ENCODE measurements around the gene PTP4A2. TPM values are rescaled to one million over a fixed set of nuclear protein-coding genes. Genes with fewer than 3 reads are reported as not detected.

The PTP4A2 gene
- total and polyA plus RNA-seq, 10 of the 15 experiments (the other 5 are each of a cell fraction or from before 2014, with no cell fraction given): 180 to 909 (median 375) TPM

DNA sequence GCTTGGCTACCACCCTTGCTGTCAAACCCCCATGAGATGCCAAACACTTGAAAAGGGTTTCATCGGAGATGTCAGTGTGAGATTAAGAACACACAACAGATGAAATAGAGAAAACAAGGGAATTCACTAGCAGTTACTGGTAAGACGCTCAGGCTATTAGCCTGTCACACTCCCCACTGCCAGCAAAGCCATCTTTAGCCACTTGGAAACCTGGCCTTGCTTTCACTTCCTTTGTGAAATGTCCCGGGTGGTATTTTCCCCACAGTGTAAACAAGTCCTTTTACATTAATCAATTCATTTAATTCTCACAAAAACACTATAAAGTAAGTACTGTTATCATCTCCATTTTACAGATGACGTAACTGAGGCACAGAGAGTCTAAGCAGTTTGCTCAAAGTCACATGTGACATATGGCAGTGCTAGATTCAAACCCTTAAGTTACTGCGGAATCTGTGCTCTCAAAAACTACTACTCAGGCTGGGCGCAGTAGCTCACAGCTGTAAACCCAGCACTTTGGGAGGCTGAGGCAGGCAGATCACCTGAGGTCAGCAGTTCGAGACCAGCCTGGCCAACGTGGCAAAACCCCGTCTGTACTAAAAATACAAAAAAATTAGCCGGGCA is 42.8 kb upstream of the PTP4A2 start (continued):
- TF ChIP-seq, protein P1, sequence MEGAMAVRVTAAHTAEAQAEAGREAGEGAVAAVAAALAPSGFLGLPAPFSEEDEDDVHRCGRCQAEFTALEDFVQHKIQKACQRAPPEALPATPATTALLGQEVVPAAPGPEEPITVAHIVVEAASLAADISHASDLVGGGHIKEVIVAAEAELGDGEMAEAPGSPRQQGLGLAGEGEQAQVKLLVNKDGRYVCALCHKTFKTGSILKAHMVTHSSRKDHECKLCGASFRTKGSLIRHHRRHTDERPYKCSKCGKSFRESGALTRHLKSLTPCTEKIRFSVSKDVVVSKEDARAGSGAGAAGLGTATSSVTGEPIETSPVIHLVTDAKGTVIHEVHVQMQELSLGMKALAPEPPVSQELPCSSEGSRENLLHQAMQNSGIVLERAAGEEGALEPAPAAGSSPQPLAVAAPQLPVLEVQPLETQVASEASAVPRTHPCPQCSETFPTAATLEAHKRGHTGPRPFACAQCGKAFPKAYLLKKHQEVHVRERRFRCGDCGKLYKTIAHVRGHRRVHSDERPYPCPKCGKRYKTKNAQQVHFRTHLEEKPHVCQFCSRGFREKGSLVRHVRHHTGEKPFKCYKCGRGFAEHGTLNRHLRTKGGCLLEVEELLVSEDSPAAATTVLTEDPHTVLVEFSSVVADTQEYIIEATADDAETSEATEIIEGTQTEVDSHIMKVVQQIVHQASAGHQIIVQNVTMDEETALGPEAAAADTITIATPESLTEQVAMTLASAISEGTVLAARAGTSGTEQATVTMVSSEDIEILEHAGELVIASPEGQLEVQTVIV (IDR thresholded peaks at IDR 0.05; ENCODE audit: borderline replicate concordance, partially characterized antibody): no peak
- TF ChIP-seq RBBP5 (conservative IDR thresholded peaks at IDR 0.05): no peak
- peak in 1 of 3 experiments; percentile 24; a peak in 1 of 6 replicates for TF ChIP-seq CTCF (IDR thresholded peaks at IDR 0.05 in 2 of 3, conservative IDR thresholded peaks at IDR 0.05 in 1 of 3; ENCODE audit: control insufficient read depth in 2 of 3, extremely low read depth in 1 of 3, insufficient read depth in 1 of 3, low read depth in 3 of 3, low read length in 3 of 3)
- no peak for TF ChIP-seq SMAD5 (IDR thresholded peaks at IDR 0.05; ENCODE audit: low read depth)
- no peak for TF ChIP-seq MYC (IDR thresholded peaks at IDR 0.05; ENCODE audit: insufficient read depth, insufficient read length, insufficient replicate concordance, low read length, severe bottlenecking)
- TF ChIP-seq ZNF217 (IDR thresholded peaks at IDR 0.05): peak; percentile 93
- TF ChIP-seq, protein P2, sequence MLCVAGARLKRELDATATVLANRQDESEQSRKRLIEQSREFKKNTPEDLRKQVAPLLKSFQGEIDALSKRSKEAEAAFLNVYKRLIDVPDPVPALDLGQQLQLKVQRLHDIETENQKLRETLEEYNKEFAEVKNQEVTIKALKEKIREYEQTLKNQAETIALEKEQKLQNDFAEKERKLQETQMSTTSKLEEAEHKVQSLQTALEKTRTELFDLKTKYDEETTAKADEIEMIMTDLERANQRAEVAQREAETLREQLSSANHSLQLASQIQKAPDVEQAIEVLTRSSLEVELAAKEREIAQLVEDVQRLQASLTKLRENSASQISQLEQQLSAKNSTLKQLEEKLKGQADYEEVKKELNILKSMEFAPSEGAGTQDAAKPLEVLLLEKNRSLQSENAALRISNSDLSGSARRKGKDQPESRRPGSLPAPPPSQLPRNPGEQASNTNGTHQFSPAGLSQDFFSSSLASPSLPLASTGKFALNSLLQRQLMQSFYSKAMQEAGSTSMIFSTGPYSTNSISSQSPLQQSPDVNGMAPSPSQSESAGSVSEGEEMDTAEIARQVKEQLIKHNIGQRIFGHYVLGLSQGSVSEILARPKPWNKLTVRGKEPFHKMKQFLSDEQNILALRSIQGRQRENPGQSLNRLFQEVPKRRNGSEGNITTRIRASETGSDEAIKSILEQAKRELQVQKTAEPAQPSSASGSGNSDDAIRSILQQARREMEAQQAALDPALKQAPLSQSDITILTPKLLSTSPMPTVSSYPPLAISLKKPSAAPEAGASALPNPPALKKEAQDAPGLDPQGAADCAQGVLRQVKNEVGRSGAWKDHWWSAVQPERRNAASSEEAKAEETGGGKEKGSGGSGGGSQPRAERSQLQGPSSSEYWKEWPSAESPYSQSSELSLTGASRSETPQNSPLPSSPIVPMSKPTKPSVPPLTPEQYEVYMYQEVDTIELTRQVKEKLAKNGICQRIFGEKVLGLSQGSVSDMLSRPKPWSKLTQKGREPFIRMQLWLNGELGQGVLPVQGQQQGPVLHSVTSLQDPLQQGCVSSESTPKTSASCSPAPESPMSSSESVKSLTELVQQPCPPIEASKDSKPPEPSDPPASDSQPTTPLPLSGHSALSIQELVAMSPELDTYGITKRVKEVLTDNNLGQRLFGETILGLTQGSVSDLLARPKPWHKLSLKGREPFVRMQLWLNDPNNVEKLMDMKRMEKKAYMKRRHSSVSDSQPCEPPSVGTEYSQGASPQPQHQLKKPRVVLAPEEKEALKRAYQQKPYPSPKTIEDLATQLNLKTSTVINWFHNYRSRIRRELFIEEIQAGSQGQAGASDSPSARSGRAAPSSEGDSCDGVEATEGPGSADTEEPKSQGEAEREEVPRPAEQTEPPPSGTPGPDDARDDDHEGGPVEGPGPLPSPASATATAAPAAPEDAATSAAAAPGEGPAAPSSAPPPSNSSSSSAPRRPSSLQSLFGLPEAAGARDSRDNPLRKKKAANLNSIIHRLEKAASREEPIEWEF (IDR thresholded peaks at IDR 0.05; ENCODE audit: insufficient replicate concordance, low read depth, low read length): no peak
- TF ChIP-seq NBN (IDR thresholded peaks at IDR 0.05): 0 out of 2 replicates have a peak, but pooled peaks have one; percentile 53
- TF ChIP-seq LARP7 (IDR thresholded peaks at IDR 0.05): no peak
- no peak for TF ChIP-seq CHD2 (IDR thresholded peaks at IDR 0.05; ENCODE audit: borderline replicate concordance, low read depth, low read length)
- 0 out of 2 replicates have a peak, but pooled peaks have one; percentile 6 for TF ChIP-seq BACH1 (IDR thresholded peaks at IDR 0.05; ENCODE audit: borderline replicate concordance)
- TF ChIP-seq MEF2B (IDR thresholded peaks at IDR 0.05; ENCODE audit: partially characterized antibody, poor library complexity, severe bottlenecking): peak; percentile 43
- peak; percentile 65; the same call in 1 of the 2 replicates for TF ChIP-seq NFIC (IDR thresholded peaks at IDR 0.05; ENCODE audit: low read depth, low read length)
- TF ChIP-seq ZNF274 (IDR thresholded peaks at IDR 0.05; ENCODE audit: insufficient read depth, insufficient read length): no peak
- no peak for TF ChIP-seq USF2 (IDR thresholded peaks at IDR 0.05; ENCODE audit: borderline replicate concordance, low read depth, low read length)
- TF ChIP-seq KLF5 (IDR thresholded peaks at IDR 0.05; ENCODE audit: partially characterized antibody): no peak
- TF ChIP-seq SP1 (IDR thresholded peaks at IDR 0.05; ENCODE audit: low read depth, low read length): peak; percentile 11

All from GM12878 (cell line).